GM21737 (cell line): ENCODE data around the gene UVSSA.
"Not testable (repeated sequence)": the region's sequence is repeated elsewhere in the genome, so short reads cannot be mapped to it uniquely, and the experiment has no call there.

ENCODE experiments used
- ATAC-seq: cut with Tn5 transposase; IDR thresholded peaks from one replicate; pipeline ENCODE4 v1.9.1; 2021; ENCODE audit warnings: mild to moderate bottlenecking, moderate library complexity; ENCODE audit not compliant: unreplicated experiment

The UVSSA gene

DNA sequence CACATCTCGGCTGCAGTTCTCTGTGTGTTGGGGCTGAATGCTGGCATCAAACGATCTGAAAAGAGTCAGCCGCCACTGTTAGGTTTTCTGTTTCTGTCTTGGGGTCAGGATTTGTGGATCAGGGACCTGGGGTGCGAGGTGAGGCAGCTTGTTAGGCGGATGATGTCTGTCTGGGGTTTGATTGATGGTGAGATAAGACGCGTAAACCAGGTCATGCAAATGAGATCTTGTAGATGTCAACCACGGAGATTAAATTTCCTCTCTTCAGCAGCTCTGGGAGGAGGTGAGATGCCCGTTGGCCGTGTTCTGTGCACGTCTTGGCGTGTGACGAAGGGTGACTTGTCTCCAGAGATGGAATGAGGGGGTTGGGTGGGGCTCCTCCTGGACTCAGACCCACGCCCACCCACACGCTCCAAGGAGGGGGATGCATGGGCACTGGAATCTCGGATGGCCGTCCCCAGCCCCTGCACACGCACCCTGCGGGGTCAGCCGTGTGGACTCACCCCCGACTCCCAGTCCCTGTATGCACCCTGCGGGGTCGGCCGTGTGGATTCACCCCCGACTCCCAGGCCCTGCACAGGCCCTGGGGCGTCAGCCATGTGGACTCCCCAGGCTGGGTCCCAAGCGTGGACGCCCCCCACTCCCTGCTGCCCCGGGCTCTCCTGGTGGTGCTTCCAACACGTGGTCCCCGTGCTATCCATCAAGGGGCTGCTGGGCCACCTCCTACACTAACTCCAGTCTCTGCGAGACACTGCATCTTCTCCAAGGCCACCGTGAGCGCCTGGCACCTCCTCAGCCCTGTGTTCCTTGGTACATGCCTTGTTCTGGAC, 16.0 kb upstream of the UVSSA start:
- no peak for ATAC-seq

- no peak for ATAC-seq
These were observed 15.2 kb upstream of the UVSSA start for GRCh38 chr4:1331591-1332353.

- ATAC-seq: no peak
These were observed 14.3 kb upstream of the UVSSA start for GRCh38 chr4:1332686-1333085.

DNA sequence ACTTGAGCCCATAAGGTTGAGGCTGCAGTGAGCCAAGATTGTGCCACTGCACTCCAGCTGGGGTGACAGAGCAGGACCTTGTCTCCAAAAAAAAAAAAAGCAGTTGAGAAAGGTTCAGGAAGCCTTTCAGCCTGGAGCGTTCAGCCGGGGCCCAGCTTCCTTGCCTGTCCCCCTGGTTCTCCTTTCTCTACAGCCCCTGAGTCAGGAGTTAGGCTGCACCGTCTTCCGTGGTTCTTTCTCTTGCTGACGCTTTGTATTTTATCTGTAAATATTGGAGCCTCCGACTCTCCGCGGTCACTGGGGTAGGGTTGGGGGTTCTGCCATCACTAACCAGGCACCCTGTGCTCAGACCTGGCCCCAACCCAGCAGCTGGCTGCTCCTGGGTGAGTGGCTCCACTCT, 13.8 kb upstream of the UVSSA start:
- no peak for ATAC-seq

DNA sequence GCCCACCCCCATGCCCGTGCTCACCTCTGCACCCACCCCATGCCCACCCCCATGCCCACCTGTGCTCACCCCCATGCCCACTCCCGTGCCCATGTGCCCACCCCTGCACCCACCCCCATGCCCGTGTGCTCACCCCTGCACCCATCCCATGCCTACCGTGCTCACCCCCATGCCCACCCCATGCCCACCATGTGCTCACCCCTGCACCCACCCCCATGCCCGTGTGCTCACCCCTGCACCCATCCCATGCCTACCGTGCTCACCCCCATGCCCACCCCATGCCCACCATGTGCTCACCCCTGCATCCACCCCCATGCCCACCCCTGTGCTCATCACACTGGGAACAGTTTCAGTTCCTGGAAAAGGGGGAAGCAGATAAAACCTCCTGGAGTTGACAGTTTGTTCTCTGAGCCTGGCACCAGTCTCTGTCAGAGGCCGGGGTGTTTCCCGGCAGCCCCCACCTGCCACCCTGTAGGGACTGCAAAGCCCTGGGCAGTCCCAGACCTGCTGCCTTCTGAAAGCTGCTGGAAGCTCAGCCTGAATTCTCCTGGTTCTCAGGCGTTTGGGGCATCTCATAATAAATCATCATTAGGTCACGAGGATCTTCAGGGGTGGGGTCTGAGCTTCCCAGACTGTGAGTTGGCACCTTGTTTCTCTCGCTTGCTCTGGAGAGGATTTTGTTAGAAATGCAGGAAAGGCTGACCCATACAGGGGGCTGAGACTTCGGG, 13.0 kb upstream of the UVSSA start:
- not testable (repeated sequence) for ATAC-seq

- no peak for ATAC-seq
These were observed 12.5 kb upstream of the UVSSA start for GRCh38 chr4:1334579-1334895.

DNA sequence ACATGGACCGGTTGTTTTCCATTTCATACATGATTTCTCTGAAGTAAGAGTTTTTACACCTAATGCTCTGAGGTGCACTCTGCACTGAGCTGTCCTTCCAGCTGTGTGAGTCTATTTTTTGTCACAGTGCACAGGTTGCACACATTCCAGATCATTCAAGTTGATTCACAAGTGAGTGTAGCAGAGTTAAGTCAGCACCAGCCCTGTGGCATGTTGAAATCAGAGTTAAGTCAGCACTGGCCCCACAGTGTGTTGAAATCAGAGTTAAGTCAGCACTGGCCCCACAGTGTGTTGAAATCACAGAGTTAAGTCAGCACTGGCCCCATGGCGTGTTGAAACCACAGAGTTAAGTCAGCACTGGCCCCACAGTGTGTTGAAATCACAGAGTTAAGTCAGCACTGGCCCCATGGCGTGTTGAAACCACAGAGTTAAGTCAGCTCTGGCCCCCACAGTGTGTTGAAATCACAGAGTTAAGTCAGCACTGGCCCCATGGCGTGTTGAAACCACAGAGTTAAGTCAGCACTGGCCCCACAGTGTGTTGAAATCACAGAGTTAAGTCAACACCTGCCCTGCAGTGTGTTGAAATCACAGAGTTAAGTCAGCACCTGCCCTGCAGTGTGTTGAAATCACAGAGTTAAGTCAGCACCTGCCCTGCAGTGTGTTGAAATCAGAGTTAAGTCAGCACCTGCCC, 11.7 kb upstream of the UVSSA start:
- ATAC-seq: not testable (repeated sequence)

DNA sequence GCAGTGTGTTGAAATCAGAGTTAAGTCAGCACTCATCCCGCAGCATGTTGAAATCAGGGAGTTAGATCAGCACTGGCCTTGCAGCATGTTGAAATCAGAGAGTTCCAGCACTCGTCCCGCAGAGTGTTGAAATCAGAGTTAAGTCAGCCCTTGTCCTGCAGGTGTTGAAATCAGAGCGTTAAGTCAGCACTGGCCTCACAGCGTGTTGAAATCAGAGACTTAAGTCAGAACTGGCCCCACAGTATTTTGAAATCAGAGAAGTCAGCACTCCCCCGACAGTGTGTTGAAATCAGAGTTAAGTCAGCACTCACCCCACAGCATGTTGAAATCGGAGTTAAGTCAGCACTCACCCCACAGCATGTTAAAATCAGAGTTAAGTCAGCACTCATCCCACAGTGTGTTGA, 10.9 kb upstream of the UVSSA start:
- ATAC-seq: no peak

DNA sequence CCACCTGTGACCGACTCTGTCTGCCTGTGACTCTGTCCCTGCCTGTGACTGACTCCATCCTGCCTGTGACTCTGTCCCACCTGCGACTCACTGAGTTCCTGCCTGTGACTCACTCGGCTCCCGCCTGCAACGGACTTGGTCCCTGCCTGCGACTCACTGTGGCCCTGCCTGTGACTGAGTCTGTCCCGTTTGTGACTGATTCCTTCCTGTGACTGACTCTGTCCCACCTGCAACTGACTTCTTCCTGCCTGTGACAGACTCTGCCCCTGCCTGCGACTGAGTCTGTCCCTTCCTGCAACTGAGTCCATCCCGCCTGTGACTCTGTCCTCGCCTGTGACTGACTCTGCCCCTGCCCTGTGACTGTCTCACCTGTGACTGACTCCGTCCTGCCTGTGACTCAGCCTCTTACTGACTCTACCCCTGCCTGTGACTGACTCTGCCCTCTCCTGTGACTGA, 9.6 kb upstream of the UVSSA start:
- ATAC-seq: no peak

- ATAC-seq: no peak
These were observed 8.9 kb upstream of the UVSSA start for GRCh38 chr4:1337951-1338751.

- no peak for ATAC-seq
These were observed 8.1 kb upstream of the UVSSA start for GRCh38 chr4:1338752-1339414.

DNA sequence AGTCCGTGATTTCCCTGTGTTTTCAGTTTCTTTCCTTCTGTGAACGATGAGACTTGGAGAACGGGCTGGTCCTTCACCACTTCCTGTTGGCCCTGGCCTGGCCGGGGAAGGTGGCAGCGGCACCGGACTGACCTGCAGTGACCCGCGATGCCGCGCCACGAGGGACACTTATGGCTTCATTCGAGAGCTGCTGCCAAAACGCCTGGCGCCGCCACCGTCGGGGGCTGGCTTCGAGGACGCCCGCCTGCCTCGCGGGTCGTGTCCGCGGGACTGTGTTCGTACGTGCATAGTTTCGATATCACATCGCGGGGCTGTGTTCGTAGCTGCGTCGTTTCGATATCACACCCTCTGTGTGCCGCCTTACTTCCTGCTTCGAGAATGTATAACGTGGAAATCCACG, 7.5 kb upstream of the UVSSA start:
- no peak for ATAC-seq

DNA sequence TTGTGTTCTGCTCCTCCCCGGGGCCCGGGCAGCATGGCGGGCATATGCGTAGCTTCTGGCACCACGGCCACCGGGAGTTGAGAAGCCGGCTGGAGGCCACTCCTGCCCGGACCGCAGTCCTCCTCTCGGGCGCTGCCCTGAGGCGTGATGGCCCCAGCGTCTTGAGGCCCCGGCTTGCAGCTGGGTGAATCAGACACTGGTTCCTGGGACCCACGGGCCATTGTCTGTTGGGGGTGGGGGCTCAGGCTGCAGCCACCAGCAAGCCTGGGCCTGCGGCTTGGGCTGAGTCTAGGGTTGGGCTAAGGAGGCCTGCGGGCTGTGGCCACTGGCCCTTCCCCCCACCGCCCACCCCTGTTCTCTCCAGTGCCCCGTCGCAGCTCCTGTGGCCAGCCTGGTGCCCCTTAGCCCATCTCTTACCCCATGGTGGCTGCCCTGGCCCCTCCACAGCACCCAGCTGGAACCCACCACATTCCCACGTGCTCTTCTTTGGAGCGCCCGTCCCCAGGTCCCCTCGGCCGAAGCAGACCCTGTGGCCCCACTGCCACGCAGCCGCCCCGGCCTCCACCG, 6.7 kb upstream of the UVSSA start:
- ATAC-seq: no peak

DNA sequence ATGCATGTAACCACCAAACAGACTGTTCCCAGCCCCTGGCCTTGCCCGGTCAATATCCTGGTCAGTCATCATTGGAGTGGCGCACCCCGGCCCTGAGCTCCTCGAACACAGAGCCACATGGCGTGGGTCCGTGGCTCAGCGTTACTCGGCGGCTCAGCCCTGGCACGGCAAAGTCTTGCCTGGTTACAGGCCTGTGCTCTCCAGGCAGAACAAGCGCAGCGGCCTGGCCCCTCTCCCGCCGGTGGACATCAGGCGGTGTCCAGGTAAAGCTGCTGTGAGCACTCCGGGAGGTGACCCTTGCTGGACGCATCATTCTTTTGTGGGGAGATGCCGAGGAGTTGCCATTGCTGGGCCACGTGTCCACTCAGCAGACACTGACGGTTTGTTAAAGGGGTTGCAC, 6.1 kb upstream of the UVSSA start:
- no peak for ATAC-seq

DNA sequence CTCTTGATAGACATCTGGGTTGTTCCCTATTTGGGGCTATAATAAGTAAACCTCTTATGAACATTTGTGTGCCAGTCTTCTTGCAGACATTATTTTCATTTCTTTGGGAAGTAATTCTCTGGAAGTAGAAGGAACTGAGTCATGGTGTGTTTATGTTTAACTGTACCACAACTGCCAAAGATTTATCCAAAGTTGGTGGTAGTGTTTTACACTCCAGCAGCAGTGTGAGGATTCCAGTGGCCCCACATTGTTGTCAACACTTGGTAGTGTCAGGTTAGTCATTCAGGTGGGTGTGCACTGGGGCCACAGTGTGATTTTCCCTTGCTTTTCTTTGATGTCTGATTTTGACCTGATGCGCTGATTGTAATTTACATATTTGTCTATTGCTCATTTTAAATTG, 5.0 kb upstream of the UVSSA start:
- ATAC-seq: no peak

DNA sequence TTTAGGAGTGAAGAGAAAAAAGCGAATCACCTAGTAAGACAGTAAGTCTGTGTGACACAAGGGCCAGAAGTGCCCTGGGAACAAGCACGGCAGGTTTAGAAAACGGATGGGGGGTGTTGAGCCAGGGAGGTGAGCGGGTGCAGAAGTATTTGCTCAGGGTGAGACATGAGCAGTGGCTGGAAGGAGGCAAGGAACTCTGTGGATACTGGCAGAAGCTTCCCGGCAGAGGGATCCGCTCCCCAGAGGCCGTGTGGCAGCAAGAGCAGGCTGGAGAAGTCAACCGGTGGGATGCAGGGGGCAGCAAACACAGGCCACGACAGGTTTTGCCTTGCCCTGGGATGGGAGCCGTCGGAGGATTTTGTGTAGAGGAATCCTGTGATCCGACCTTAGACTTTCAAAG, 2.3 kb upstream of the UVSSA start:
- no peak for ATAC-seq

- peak; percentile 24 for ATAC-seq
These were observed 866 bp upstream of the UVSSA start for GRCh38 chr4:1345903-1346780.

- ATAC-seq: peak; percentile 25
These were observed 429 bp downstream of the UVSSA start for GRCh38 chr4:1347410-1347864.
